ENCODE results near the gene DNAH2. TPM values are rescaled to one million over a fixed set of nuclear protein-coding genes. Genes with fewer than 3 reads are reported as not detected.
A peak's percentile ranks its signal among the peaks of the same experiment; 100 is the strongest.

The DNAH2 gene
- total and polyA plus RNA-seq, 12 donors: under 0.01 to 0.30 (median 0.03) TPM; not detected in 3

DNA sequence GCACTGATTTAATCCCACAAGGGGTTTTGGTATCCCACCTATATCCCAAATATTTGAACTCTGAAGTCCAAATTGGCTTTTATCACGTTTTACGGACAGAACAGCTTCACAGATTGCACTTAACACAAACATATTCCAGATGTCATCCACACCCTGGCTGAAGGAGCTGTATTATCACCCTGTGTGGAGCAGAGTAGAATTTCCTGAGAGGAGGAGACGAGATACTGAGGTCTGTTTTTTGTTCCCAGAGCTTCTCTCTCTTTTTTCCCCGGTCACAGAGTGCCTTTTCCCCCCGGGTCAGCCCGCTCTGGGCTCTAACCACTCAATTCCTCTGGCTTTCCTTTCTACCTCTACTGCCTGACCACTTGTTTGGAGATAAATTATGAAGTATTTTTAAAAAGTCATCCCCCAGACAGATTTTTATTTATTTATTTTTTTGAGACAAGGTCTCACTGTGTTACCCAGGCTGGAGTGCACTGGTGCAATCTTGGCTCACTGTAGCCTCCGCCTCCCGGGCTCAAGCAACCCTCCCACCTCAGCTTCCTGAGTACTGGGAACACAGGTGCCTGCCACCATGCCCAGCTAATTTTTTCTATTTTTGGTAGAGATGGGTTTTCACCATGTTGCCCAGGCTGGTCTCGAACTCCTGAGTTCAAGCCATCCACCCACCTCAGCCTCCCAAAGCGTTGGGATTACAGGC lies 30.7 kb downstream of the DNAH2 start:
- 46% methylated on average over 10 of the region's 10 CpGs for WGBS, 2 donors
- TF ChIP-seq, protein P1, sequence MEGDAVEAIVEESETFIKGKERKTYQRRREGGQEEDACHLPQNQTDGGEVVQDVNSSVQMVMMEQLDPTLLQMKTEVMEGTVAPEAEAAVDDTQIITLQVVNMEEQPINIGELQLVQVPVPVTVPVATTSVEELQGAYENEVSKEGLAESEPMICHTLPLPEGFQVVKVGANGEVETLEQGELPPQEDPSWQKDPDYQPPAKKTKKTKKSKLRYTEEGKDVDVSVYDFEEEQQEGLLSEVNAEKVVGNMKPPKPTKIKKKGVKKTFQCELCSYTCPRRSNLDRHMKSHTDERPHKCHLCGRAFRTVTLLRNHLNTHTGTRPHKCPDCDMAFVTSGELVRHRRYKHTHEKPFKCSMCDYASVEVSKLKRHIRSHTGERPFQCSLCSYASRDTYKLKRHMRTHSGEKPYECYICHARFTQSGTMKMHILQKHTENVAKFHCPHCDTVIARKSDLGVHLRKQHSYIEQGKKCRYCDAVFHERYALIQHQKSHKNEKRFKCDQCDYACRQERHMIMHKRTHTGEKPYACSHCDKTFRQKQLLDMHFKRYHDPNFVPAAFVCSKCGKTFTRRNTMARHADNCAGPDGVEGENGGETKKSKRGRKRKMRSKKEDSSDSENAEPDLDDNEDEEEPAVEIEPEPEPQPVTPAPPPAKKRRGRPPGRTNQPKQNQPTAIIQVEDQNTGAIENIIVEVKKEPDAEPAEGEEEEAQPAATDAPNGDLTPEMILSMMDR (IDR thresholded peaks at IDR 0.05): no peak
- ATAC-seq: peak in 1 of 8 donors; percentile 35

DNA sequence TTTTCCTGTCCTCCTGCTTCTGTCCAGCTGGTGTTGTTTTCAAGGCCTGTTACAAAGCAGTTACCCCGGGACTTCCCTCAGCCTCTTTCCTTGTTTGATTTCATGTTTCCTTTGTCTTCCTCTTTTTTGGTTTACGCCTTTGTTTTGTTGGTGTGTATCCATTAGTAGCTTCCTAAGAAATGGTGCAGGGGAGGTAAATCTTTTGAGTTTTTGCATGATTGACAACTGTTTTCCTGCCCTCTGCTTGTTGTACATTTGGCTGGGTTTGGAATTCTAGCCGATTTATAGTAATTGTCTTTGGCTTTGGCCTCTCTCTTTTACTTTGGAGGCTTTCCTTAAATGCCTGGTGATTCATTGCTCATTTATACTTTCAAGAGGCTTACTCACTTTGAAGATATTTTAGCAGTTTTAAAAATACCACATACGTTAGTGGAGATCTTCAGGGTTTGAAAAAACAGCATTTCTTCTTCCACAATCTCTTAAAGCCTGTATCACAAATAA lies 32.8 kb downstream of the DNAH2 start:
- peaks cover 0 to 9% (median 0%) of the 10 kb centered on the region in 11 donors for H3K9me3 ChIP-seq
- no peak for DNase-seq
- no peak overlapping the region for H3K27ac ChIP-seq
- H3K4me3 ChIP-seq: no peak overlapping the region
- TF ChIP-seq, protein P1 (IDR thresholded peaks at IDR 0.05): no peak
- H3K4me1 ChIP-seq: peaks cover 0 to 22% (median 8%) of the 10 kb centered on the region in 9 donors
- peaks cover 0 to under 1% (median 0%) of the 10 kb centered on the region in 7 donors for H3K27me3 ChIP-seq
- ATAC-seq: no peak
- intact Hi-C loops (cut with DNase I): no loop called here
- H3K36me3 ChIP-seq: no peaks in the 10 kb centered on the region
- WGBS, 2 donors: 66 to 75% methylated on average over 4 of the region's 4 CpGs

More for the DNA sequence above, 30.7 kb downstream of the DNAH2 start:
- intact Hi-C loops (cut with DNase I): loop anchor here in 6 of 10 donors (5.0 to 10.0 kb wide), 9 partner anchors 67 to 309 kb away; partner anchors contain the start of genes CYB5D1 (in 2 of the 6), NAA38 (in 2 of the 6), TMEM88 (in 2 of the 6) and KDM6B (in 1 of the 6)
- Histone ChIP-seq H3K27me3 (peaks cover 0 to 3% (median 0%) of the 10 kb centered on the region in 7 donors), H3K4me1 (peaks cover 0 to 22% (median 8%) of the 10 kb centered on the region in 9 donors), H3K36me3 (no peaks in the 10 kb centered on the region), H3K9me3 (peaks cover 0 to 9% (median 0%) of the 10 kb centered on the region in 11 donors), H3K4me3 (no peak overlapping the region), H3K27ac (no peak overlapping the region)
- DNase-seq: no peak

DNA sequence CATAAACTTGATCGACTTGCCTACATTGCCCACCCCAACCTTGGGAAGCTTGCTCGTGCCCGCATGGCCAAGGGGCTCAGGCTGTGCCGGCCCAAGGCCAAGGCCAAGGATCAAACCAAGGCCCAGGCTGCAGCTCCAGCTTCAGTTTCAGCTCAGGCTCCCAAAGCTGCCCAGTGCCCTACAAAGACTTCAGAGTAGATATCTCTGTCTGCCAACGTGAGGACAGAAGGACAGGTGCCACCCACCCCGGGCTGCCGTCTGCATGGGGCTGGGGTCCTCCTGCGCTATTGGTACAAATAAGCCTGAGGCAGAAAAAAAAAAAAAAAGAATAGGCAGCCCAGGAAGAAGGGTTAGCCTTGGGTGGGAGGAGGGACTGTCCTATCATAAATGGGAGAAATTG lies 37.1 kb downstream of the DNAH2 start:
- Histone ChIP-seq H3K4me1 (peaks cover 0 to 6% (median 0%) of the 10 kb centered on the region in 9 donors), H3K9me3 (peaks cover 0 to 9% (median 0%) of the 10 kb centered on the region in 11 donors), H3K4me3 (no peak overlapping the region), H3K27me3 (peaks cover 0 to 4% (median 0%) of the 10 kb centered on the region in 7 donors), H3K27ac (no peak overlapping the region), H3K36me3 (no peaks in the 10 kb centered on the region)
- intact Hi-C loops (cut with DNase I): no loop called here
- DNase-seq: no peak
- TF ChIP-seq, protein P1 (IDR thresholded peaks at IDR 0.05): no peak
- WGBS, 2 donors: 81% methylated on average over 8 of the region's 8 CpGs
- no peak for ATAC-seq

DNA sequence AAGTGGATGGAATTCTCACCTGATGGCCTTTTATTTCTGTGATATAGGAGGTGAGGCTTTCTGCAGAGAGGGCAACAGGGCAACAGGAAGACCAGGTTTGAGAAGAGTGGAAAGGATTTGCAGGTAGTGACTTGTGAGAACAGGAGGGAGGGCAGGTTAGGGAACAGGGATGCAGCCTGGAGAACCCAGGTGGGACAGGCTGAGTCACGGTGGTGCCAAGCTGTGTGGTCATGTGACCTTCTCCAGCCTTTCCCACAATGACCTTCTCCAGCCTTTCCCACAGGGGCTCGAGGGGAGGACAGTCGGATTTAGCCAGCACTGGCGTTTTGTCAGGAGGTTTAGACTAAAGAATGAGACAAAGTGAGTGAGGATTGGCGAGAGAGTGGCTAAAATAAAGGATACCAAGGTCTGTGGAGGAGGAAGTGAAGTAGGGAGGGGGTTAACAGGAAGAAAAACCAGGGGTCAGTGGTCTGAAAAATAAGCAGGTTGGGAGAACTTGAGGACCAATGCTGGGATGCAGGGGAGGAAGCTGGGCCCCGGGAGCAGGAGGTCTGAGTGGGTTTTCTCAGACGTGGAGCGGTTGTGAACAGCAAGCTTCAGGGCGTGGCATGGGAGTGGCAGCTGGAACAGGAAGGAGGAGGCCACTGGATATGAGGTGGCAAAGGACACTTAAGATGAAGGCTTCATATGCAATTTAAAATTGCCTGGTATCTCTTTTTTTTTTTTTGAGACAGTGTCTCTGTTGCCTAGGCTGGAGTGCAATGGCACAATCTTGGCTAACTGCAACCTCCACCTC lies 37.7 kb downstream of the DNAH2 start:
- H3K36me3 ChIP-seq: no peaks in the 10 kb centered on the region
- peaks cover 0 to 6% (median 0%) of the 10 kb centered on the region in 9 donors for H3K4me1 ChIP-seq
- DNase-seq (no peak), ATAC-seq (no peak)
- intact Hi-C loops (cut with DNase I): no loop called here
- WGBS, 2 donors: 58 to 60% methylated on average over 9 of the region's 9 CpGs
- TF ChIP-seq, protein P1 (IDR thresholded peaks at IDR 0.05): no peak
- H3K9me3 ChIP-seq: peaks cover 0 to 3% (median 0%) of the 10 kb centered on the region in 11 donors
- H3K27me3 ChIP-seq: peaks cover 0 to 4% (median 0%) of the 10 kb centered on the region in 7 donors
- no peak overlapping the region for H3K27ac ChIP-seq
- no peak overlapping the region for H3K4me3 ChIP-seq

All from heart right ventricle (tissue), 16 donors.